Measurements from ENCODE around the gene SUCLG2. TPM values are rescaled to one million over a fixed set of nuclear protein-coding genes. Genes with fewer than 3 reads are reported as not detected.

SUCLG2 gene
- total and polyA plus RNA-seq, 7 donors, result 63.1 to 289 (median 70.9) TPM

DNA sequence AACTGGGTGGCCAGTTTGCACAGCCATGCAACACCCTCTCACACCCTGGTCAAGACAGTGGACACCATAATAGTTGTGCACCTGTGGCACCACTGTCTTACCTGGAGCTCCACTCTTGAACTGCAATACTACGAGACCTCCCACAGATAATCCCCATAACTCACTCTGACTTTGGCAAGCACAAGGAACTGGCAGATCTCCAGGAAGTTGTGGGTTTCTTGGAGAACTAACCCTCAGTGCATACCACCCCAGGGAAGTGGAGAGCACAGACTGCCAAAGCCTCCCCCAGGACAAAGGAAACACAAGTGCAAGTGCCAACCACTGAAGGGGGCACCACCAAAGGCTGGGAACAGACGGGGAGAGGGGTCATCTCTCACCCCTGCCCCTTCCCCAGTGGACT, 318.6 kb downstream of the SUCLG2 start:
- no peak for DNase-seq
- no peaks in the 10 kb centered on the region for H3K36me3 ChIP-seq
- intact Hi-C loops (cut with DNase I), result no loop called here
- 18 to 34% methylated on average over 2 of the region's 2 CpGs for WGBS, 2 donors
- H3K27ac ChIP-seq, result no peak overlapping the region
- TF ChIP-seq, protein P1, sequence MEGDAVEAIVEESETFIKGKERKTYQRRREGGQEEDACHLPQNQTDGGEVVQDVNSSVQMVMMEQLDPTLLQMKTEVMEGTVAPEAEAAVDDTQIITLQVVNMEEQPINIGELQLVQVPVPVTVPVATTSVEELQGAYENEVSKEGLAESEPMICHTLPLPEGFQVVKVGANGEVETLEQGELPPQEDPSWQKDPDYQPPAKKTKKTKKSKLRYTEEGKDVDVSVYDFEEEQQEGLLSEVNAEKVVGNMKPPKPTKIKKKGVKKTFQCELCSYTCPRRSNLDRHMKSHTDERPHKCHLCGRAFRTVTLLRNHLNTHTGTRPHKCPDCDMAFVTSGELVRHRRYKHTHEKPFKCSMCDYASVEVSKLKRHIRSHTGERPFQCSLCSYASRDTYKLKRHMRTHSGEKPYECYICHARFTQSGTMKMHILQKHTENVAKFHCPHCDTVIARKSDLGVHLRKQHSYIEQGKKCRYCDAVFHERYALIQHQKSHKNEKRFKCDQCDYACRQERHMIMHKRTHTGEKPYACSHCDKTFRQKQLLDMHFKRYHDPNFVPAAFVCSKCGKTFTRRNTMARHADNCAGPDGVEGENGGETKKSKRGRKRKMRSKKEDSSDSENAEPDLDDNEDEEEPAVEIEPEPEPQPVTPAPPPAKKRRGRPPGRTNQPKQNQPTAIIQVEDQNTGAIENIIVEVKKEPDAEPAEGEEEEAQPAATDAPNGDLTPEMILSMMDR (IDR thresholded peaks at IDR 0.05), result no peak
- no peak for TF ChIP-seq POLR2AphosphoS5 (IDR thresholded peaks at IDR 0.05)
- no peak for TF ChIP-seq POLR2A (IDR thresholded peaks at IDR 0.05)
- TF ChIP-seq EP300 (IDR thresholded peaks at IDR 0.05), result no peak
- H3K27me3 ChIP-seq, result no peaks in the 10 kb centered on the region
- no peak overlapping the region for H3K4me3 ChIP-seq
- peaks cover 0 to 7% (median under 1%) of the 10 kb centered on the region in 4 donors for H3K9me3 ChIP-seq
- H3K4me1 ChIP-seq, result no peaks in the 10 kb centered on the region

DNA sequence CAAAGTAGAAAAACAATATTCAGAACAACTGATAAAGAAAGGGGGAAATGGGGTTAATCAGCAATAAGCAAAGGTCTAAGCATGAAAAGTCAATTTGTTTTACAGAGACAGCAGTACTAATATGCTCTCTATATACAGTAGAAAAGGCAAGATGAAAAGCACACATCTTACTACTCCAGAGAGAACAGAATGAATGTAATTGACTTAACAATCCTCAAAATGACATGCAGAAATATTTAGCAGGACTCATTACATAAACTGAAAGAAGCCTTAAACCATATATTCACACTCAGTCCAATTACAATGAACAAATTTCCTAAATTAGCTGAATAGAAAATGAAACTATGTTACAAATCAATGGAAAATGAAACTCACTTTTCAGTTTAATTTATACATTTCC, 319.8 kb downstream of the SUCLG2 start:
- no peak overlapping the region for H3K27ac ChIP-seq
- H3K9me3 ChIP-seq, result peaks cover 0 to 2% (median 0%) of the 10 kb centered on the region in 4 donors
- no peak for TF ChIP-seq EP300 (IDR thresholded peaks at IDR 0.05)
- TF ChIP-seq, protein P1 (IDR thresholded peaks at IDR 0.05), result no peak
- TF ChIP-seq POLR2AphosphoS5 (IDR thresholded peaks at IDR 0.05), result no peak
- TF ChIP-seq POLR2A (IDR thresholded peaks at IDR 0.05), result no peak
- no peaks in the 10 kb centered on the region for H3K4me1 ChIP-seq
- DNase-seq, result no peak
- H3K27me3 ChIP-seq, result no peaks in the 10 kb centered on the region
- no peak overlapping the region for H3K4me3 ChIP-seq
- intact Hi-C loops (cut with DNase I), result no loop called here
- H3K36me3 ChIP-seq, result no peaks in the 10 kb centered on the region

DNA sequence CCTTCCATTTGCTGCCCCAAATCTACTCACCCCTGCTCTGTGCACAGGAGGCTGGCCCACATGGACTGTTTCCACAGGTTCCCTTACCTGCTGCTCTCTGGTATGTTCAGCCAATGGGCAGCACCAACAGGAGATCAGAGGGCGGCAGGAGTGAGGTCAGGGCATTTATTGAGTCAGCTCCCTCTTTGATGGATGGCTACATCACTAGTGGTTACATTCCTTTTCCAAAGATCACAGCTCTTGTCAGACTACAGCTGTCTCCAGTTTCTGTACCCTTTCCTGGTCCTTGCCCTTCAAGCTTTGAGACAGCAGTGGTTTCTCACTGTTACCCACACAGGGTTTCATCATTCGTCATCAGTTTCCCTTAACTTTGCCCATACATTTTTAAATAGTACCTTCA, 325.1 kb downstream of the SUCLG2 start:
- H3K9me3 ChIP-seq, result no peaks in the 10 kb centered on the region
- H3K36me3 ChIP-seq, result no peaks in the 10 kb centered on the region
- TF ChIP-seq EP300 (IDR thresholded peaks at IDR 0.05) (no peak), POLR2A (IDR thresholded peaks at IDR 0.05) (no peak)
- TF ChIP-seq, protein P1 (IDR thresholded peaks at IDR 0.05), result no peak
- intact Hi-C loops (cut with DNase I), result no loop called here
- H3K4me1 ChIP-seq, result no peaks in the 10 kb centered on the region
- H3K4me3 ChIP-seq, result no peak overlapping the region
- no peak for DNase-seq
- 79 to 87% methylated on average over 2 of the region's 2 CpGs for WGBS, 2 donors
- H3K27ac ChIP-seq, result no peak overlapping the region
- no peaks in the 10 kb centered on the region for H3K27me3 ChIP-seq

DNA sequence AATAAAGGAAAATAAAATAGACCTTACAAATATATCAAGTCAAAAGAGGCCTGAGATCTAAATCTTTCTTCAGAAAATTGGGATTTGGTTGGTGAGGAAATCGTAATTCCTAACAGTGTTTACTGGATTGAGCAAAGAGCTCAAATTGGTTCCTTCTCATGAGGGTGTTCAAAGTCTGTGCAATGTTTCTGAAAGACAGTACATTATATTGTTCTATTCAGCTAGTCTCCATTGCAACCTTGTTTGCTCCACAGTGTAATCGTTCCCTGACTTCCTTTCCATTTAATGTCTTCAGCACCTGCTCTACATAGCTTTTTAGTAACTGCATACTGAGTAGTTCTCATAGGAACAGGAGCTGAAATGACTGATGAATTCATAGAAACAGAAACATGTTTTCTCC, 326.8 kb downstream of the SUCLG2 start:
- Histone ChIP-seq H3K36me3 (no peaks in the 10 kb centered on the region), H3K4me3 (no peak overlapping the region), H3K9me3 (no peaks in the 10 kb centered on the region), H3K4me1 (no peaks in the 10 kb centered on the region), H3K27me3 (no peaks in the 10 kb centered on the region), H3K27ac (no peak overlapping the region)
- intact Hi-C loops (cut with DNase I), result no loop called here
- DNase-seq, result no peak
- WGBS, 2 donors, result 56 to 67% methylated on average over 2 of the region's 2 CpGs
- TF ChIP-seq POLR2AphosphoS5 (IDR thresholded peaks at IDR 0.05) (no peak), EP300 (IDR thresholded peaks at IDR 0.05) (no peak), POLR2A (IDR thresholded peaks at IDR 0.05) (no peak)
- TF ChIP-seq, protein P1 (IDR thresholded peaks at IDR 0.05), result no peak

DNA sequence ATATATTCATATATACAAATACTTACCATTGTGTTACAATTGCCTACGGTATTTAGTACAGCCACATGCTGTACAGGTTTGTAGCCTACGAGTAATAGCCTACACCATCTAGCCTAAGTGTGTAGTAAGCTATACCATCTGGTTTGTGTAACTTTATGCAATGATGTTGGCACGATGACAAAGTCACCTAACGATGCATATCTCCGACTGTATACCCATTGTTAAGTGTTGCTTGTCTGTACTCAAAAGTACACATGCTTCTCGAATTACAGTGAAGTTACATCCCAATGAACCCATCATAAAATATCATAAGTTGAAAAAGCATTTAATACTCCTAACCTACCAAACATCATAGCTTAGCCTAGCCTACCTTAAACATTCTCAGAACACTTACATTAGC, 329.2 kb downstream of the SUCLG2 start:
- Histone ChIP-seq H3K9me3 (no peaks in the 10 kb centered on the region), H3K36me3 (no peaks in the 10 kb centered on the region), H3K4me1 (no peaks in the 10 kb centered on the region), H3K4me3 (no peak overlapping the region), H3K27me3 (no peaks in the 10 kb centered on the region), H3K27ac (no peak overlapping the region)
- intact Hi-C loops (cut with DNase I), result no loop called here
- no peak for DNase-seq
- 38 to 75% methylated on average over 6 of the region's 6 CpGs for WGBS, 2 donors
- TF ChIP-seq EP300 (IDR thresholded peaks at IDR 0.05) (no peak), POLR2AphosphoS5 (IDR thresholded peaks at IDR 0.05) (no peak)
- TF ChIP-seq, protein P1 (IDR thresholded peaks at IDR 0.05), result no peak
